CD4-positive, alpha-beta T cell treated with Interleukin-2 at 100 ng/mL for 4 hours (primary cell): ENCODE data around the gene IKBKG.
"Not testable (repeated sequence)": the region's sequence is repeated elsewhere in the genome, so short reads cannot be mapped to it uniquely, and the experiment has no call there.

Experiments
- DNase-seq: peaks from one replicate; pipeline ENCODE4 v3.0.0-alpha.2; 2020; ENCODE audit warnings: low spot score

The IKBKG gene

GRCh38 chrX:154526901-154527675 lies 20.3 kb upstream of the IKBKG start:
- peak; percentile 66 for DNase-seq

GRCh38 chrX:154529206-154529612 lies 18.2 kb upstream of the IKBKG start:
- DNase-seq, result no peak

- no peak for DNase-seq
Measured at GRCh38 chrX:154530286-154530685, 17.1 kb upstream of the IKBKG start.

- DNase-seq, result no peak
Measured at GRCh38 chrX:154531626-154532025, 15.8 kb upstream of the IKBKG start.

- no peak for DNase-seq
Measured at GRCh38 chrX:154532690-154533089, 14.7 kb upstream of the IKBKG start.

GRCh38 chrX:154534526-154535322 lies 12.7 kb upstream of the IKBKG start:
- peak; percentile 86 for DNase-seq

GRCh38 chrX:154535892-154536291 lies 11.5 kb upstream of the IKBKG start:
- no peak for DNase-seq

GRCh38 chrX:154539077-154539476 lies 8.3 kb upstream of the IKBKG start:
- no peak for DNase-seq

GRCh38 chrX:154540365-154540764 lies 7.1 kb upstream of the IKBKG start:
- not testable (repeated sequence) for DNase-seq

GRCh38 chrX:154540897-154541535 lies 6.4 kb upstream of the IKBKG start:
- DNase-seq, result no peak

- no peak for DNase-seq
Measured at GRCh38 chrX:154541589-154541895, 5.9 kb upstream of the IKBKG start.

GRCh38 chrX:154541896-154542722 lies 5.3 kb upstream of the IKBKG start:
- peak; percentile 49 for DNase-seq

GRCh38 chrX:154542723-154543424 lies 4.5 kb upstream of the IKBKG start:
- DNase-seq, result peak; percentile 24

GRCh38 chrX:154545673-154546274 lies 1.6 kb upstream of the IKBKG start:
- no peak for DNase-seq

- DNase-seq, result peak; percentile 79
Measured at GRCh38 chrX:154546354-154547244, 821 bp upstream of the IKBKG start, which contains the start of gene G6PD. TSS of gene G6PD (minus strand) at chrX:154546846. CDS start at chrX:154546155, 691 bp downstream.

- no peak for DNase-seq
Measured at GRCh38 chrX:154548028-154548316, 552 bp downstream of the IKBKG start.

- no peak for DNase-seq
Measured at GRCh38 chrX:154549766-154550165, 2.3 kb downstream of the IKBKG start.

- not testable (repeated sequence) for DNase-seq
Measured at GRCh38 chrX:154552112-154552806, 4.8 kb downstream of the IKBKG start.

GRCh38 chrX:154558060-154558690 lies 10.8 kb downstream of the IKBKG start:
- DNase-seq, result not testable (repeated sequence)
